Measurements from ENCODE around the gene CWC25.

Gene CWC25

DNA sequence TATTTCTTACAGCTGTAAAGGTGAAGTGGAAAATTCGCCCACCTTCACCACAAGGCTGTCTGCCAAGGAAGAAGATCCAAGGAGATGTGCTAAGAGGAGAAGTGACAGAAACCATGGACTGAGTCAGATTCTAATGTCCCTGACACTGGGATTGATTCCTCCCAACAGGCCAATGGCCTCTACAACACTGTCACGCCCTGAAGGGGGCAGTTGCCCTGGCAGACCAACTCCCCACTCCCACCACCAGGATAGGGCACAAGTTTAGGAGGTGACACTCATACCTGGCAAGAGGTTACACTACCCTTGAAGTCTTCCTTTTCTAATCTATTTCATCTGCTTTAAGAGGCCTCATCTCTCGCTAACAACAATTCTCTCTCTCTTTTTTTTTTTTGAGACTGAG lies 41.9 kb downstream of the CWC25 start:
- no peak for ATAC-seq
- no peak for DNase-seq

DNA sequence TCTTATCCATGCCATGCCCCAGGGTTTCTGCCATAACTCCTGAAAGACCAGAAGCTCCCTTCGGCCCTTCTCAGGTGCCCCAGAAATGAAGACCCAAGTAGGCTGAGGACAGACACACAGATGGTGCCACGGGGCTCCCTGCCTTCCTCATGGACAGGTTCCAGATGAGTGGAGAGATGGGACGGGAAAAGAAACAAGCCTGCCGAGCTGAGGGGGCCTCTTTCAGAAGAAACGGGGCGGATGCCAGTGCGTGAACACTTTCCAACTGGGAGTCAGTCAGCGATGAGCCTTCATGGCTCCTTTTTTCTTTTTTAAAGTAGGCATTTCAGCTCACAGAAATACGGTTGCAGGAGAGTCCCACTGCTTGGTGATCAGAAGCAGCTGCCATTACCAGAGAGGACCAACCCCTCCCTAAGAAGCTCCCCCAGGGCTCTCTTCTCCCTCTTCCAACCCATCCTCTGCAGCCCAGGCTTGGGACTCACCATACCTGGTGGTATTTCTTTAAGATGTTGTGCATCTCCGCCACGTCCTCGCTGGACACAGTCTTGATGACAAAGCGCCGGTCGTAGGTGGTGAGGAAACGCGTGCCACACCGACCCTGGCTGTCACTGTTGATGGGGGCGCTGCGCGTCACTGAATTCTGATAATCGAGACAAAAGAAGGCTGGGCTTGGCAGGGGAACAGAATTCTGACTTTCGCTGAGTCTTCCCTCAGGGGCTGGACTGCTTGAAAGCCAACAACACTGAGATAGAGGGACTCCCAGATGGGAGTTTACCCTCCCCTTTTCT lies 45.0 kb downstream of the CWC25 start:
- ATAC-seq = no peak
- no peak for DNase-seq

DNA sequence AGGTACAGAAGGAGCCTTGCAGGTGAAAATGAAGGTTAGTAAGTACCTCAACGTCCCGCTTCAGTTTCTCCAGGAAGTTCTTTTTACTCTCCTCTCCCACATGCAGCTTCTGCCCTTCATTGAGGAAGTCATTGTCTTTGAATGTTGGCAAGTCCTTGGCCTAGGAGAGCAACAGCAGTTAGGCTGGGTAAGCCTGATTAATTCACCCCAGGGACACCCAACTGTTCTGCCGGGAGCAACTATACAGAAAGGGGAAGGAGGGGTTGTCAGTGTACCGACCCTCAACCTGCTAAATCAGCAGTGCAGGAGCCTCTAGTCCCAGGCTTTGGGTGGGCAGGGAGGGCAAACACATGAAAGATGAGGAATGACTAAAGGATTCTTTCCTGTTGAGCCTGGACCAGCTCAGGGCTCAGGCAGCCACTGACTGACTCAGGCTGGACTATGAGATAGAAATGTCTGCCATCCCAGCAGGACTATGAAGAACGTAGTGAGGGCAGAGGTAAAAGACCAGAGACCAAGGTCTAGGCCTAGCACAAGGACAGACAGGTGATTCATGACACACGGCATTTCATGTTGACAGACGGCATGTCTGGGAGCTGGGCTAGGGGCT lies 47.4 kb downstream of the CWC25 start:
- no peak for ATAC-seq
- no peak for DNase-seq

DNA sequence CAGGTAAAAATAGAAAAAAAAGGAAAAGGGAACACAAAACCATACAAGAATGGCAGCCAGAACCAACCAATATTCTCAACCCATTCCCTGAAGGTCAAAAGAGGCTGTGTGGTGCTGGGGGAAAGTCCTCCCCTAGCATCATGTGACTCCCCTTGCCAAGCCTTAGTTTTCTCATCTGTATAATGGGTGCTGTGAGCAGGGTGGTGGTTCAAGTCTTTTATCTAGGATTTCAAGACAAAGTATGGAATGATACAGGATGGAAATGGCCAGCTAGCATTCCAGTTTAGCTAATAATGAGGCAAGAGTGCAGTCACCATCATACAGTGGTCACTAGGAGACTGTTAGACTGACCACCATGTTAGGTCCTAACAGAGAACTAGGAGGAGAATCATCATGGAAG lies 51.9 kb downstream of the CWC25 start:
- DNase-seq = no peak

DNA sequence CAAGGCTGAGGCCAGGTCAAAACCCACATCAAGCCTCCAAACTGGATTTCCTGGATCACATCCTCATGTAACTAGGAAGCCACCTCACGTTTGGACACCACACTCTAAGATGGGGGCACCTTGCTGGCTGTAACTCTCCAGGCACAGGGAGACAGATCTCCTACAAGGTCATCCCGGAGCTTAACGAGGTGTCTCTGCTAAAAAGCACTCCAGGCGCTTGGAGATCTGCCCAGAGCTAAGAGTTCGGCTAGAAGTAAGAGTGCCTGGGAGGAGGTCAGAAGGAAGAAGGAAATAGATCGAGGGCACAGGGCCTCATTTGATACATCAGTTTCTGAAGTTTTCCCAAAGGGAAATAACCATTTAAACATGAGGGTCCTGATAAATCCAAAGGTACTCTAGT lies 56.7 kb downstream of the CWC25 start:
- no peak for ATAC-seq
- no peak for DNase-seq

More for the DNA sequence above, 51.9 kb downstream of the CWC25 start:
- no peak for ATAC-seq

DNA sequence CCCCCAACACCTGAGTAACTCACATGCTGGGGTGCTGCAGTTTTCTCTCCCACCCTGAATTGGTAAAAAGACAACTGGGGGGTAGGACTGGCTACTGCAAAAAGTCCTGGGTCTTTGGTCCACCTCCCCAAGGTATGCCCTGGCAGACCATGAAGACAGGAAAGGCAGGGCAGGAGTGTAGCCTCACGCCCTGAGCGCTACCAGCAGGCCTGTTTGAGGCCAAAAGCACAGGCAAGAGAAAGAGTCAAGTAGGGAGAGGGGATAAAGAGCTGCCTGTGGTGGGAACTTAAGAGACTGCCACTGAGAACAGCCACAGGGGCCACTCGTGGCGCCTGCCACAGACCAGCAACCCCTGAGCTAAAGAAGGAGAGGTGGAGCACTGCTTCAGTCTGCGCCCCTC lies 58.8 kb downstream of the CWC25 start:
- ATAC-seq (no peak), DNase-seq (no peak)

DNA sequence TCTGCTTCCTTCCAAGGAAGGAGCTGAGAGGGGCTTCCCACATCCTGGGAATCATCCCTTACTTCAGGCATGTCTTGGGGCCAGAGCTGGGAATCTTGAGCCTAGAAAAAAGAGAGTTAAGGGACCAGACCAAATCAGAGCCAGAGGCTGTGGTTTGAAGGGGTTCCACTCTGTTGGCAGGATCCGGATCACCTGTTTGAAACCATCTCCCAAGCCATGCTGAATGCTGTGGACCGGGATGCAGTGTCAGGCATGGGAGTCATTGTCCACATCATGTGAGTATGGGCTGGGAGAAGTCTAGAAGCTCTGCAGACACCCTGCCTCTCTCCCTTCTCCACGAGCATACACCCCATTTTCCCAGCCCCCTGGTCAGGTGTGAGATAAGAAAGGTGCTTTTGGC lies 62.9 kb downstream of the CWC25 start:
- ATAC-seq = no peak
- DNase-seq = no peak

DNA sequence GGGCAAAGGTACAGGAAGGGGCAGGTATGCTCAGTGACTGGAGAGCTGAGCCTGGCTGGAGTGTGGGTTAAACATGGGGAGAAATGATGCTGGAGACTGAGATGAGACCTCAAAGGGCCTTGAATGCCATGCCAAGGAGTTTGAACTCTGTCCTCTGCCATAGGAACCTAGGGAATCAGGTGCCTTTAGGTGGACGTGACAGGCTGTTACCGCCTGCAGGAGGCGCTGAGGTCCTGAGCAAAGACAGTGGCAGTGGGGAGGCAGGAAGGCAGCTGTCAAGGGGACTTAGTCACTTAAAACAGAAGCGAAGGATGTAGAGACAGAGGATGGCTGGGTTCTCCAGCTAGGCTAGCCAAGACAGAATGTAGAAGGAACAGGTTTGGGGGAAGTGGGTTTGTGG lies 63.5 kb downstream of the CWC25 start:
- ATAC-seq (peak; percentile 32), DNase-seq (peak; percentile 43)

DNA sequence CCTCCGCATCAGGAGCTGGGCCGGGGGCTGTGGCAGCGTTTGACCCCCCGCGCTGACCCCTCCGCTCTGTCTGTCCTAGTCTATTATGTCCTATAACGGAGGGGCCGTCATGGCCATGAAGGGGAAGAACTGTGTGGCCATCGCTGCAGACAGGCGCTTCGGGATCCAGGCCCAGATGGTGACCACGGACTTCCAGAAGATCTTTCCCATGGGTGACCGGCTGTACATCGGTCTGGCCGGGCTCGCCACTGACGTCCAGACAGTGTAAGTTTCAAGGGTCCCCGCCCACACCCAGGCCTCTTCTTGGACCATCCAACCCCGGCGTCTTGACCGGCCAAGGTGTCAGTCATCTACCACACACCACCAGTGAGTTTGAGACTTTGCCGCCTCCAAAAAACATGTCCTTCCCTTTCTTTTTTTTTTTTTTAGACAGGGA lies 72.0 kb downstream of the CWC25 start:
- ATAC-seq (no peak), DNase-seq (no peak)

DNA sequence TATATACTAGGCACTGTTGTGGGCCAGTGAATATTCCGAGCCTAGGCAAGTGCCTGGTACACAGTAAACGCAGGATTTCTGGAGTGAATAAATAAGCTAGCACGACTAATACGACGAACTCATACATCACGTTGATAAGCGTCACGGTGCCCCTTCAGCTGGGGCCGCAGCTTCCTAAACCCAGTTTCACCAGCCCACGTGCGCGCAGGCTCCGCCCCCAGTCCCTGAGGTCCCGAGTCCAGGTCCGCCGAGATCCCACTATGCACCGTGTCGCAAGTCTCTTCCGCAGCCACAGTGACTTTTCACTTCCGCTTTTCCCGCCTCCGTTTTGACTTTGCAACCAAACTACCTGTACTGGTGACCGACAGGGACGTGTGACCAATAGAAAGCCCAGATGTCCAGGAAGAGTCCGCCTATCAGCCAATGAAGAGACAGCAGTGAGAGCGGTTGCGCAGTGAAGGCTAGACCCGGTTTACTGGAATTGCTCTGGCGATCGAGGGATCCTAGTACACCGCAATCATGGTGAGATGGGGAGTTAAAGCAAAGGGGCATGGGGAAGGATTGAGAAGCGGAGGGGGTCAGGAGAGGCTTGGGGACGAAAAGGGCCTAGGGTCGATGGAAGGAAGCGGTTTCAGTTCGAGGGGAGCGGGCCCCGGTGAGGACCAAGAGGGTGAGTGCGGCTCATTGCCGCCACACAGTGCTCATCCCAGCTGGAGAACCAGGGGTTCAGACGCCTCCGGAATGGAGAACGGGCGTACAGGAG lies 72.6 kb downstream of the CWC25 start, which contains the start of gene PSMB3:
Gene PSMB3 (plus strand): TSS at position 434 of the 763 bp plus-strand sequence. CDS start 86 bp downstream, at position 520.
- DNase-seq (peak; percentile 96), ATAC-seq (peak; percentile 91)

DNA sequence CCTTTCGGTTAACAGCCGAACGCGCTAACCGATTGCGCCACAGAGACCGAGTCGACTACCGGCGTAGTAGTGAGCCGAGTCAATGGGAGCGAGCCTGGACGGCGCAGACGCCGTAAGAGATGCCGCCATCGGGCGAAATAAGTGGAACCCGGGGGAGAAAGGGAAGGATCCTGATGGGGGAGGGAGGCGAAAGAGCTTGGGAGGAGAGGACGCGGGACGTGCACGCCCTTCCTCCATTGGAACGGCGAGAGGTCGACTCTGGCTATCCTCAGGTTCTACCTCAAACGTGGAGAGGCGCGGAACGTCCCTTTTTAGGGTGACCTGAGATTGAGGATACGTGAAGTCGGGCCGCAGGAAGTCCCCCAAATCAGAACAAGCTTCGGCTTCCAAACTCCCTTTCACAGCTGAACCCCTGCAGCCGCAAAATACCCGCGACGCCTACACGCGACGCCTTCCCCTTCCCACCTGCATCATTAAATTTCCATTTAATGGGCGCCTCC lies 73.3 kb downstream of the CWC25 start:
- peak; percentile 87 for DNase-seq
- ATAC-seq = peak; percentile 25

DNA sequence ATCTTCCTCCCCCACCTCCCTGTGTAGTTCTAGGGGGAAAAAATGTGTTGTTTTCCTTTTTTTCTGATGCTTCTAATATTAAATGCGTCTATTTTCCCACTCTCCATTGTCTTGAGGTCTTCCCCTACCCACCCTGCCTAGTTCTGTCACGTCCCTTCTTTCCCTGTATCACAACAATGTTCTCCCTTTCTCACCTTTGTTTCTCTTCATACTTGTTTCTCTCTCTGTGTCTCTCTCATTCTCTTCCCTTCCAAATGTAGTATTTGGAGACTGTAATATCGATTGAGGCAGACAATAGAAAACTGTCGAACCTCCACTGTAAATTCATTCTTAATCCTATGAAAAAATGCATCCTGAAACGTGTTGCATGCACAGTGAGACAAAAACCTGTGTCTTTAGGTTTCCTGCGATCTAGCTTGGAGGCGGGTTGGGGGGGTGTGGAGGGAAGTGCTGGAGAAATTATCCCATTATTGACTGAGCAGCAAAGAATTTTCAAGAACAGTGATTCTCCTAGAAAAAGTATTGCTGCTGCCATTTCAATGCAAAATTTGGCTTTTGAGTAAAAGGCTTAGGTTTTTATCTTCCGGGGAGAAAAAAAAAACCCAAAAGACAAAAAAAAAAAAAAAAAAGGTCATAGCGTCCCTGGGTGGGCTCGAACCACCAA lies 73.8 kb downstream of the CWC25 start:
- DNase-seq (no peak), ATAC-seq (no peak)

Data from stimulated activated naive CD8-positive, alpha-beta T cell treated with anti-CD3 and anti-CD28 coated beads, Interleukin-15, Interleukin-2, amounts not matched to agents 100 U/mL and 50 U/mL, for 24 hours (primary cell).